HL-60 (cell line): ENCODE data around the gene ZACN.
"Not testable (repeated sequence)": the region's sequence is repeated elsewhere in the genome, so short reads cannot be mapped to it uniquely, and the experiment has no call there.

Experiments
- DNase-seq, 2 experiments: peaks; one replicate each; pipeline ENCODE4 v3.0.0-alpha.2; 2010 to 2020; ENCODE audit warnings: low read depth in 1 of 2, low spot score in 1 of 2
- H3K27ac ChIP-seq: fragments of 250-450 bp; sonication (Bioruptor Pico); replicated peaks from 2 replicates; pipeline ENCODE4 v1.5.1; 2020; ENCODE audit warnings: mild to moderate bottlenecking, moderate library complexity
- H3K27me3 ChIP-seq: fragments of 250-450 bp; sonication (Bioruptor Pico); 2 replicates; pipeline ENCODE4 v1.5.1; 2021; ENCODE audit warnings: mild to moderate bottlenecking, moderate library complexity; ENCODE audit not compliant: insufficient read depth, poor library complexity, severe bottlenecking
- H3K4me3 ChIP-seq: replicated peaks from 2 replicates; pipeline ENCODE4 v1.5.1; 2011; ENCODE audit warnings: mild to moderate bottlenecking, control low read depth, low read length; ENCODE audit not compliant: insufficient read depth
- GABPA ChIP-seq: IDR thresholded peaks from 2 replicates; pipeline ENCODE4 v1.6.1; 2012; ENCODE audit warnings: low read depth
- POLR2AphosphoS5 ChIP-seq: IDR thresholded peaks from 2 replicates; pipeline ENCODE4 v1.6.1; 2012; ENCODE audit warnings: low read depth
- SPI1 ChIP-seq: IDR thresholded peaks from 2 replicates; pipeline ENCODE4 v1.6.1; 2012; ENCODE audit warnings: low read depth, mild to moderate bottlenecking, borderline replicate concordance
- TF ChIP-seq, protein P1 (sequence below): IDR thresholded peaks from one replicate; pipeline ENCODE4 v1.5.1; 2011; ENCODE audit warnings: low read length, control low read depth, inconsistent platforms; ENCODE audit not compliant: insufficient read depth
- TF ChIP-seq, protein P2 (sequence below): IDR thresholded peaks from 2 replicates; pipeline ENCODE4 v1.6.1; 2012; ENCODE audit warnings: low read depth; ENCODE audit not compliant: insufficient replicate concordance

Gene ZACN

DNA sequence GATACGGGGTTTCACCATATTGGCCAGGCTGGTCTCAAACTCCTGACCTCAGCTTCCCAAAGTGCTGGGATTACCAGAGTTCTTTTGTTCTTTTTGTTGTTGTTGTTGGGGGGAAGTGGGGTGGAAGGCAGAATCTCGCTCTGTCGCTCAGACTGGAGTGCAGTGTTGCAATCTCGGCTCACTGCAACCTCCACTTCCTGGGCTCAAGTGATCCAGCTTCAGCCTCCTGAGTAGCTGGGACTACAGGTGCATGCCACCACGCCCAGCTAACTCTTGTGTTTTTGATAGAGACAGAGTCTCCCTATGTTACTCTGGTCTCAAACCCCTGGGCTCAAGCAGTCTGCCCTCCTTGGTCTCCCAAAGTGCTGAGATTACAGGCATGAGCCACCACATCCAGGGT is 612 bp upstream of the ZACN start:
- H3K27ac ChIP-seq, H3K4me3 ChIP-seq: not testable (repeated sequence)
- peak in 1 of 2 experiments; percentile 57 for DNase-seq
- H3K27me3 ChIP-seq: peaks cover 57% of the 10 kb centered on the region
- TF ChIP-seq SPI1: peak; percentile 55

DNA sequence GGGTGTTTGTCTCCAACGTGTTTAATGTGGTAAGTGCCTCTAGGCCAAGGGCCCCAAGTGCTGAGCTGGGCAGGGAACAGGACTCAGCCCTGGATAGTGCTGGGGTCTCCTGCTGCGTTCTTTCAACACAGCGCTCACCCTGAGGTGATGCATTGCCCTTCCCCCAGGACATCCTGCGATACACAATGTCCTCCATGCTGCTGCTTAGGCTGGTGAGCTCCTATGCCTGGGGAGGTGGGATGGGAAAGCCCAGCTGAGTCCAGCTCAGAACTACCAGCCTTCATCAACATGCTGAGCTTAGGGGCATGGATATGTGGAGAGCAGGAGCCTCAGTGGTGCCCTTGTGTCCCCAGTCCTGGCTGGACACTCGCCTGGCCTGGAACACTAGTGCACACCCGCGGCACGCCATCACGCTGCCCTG is 563 bp downstream of the ZACN start:
- Histone ChIP-seq H3K27ac (no peak overlapping the region), H3K27me3 (peaks cover 48% of the 10 kb centered on the region), H3K4me3 (no peak overlapping the region)
- DNase-seq: no peak
- peak; percentile 52; the same call in 1 of the 2 replicates for TF ChIP-seq POLR2AphosphoS5
- TF ChIP-seq, protein P1, sequence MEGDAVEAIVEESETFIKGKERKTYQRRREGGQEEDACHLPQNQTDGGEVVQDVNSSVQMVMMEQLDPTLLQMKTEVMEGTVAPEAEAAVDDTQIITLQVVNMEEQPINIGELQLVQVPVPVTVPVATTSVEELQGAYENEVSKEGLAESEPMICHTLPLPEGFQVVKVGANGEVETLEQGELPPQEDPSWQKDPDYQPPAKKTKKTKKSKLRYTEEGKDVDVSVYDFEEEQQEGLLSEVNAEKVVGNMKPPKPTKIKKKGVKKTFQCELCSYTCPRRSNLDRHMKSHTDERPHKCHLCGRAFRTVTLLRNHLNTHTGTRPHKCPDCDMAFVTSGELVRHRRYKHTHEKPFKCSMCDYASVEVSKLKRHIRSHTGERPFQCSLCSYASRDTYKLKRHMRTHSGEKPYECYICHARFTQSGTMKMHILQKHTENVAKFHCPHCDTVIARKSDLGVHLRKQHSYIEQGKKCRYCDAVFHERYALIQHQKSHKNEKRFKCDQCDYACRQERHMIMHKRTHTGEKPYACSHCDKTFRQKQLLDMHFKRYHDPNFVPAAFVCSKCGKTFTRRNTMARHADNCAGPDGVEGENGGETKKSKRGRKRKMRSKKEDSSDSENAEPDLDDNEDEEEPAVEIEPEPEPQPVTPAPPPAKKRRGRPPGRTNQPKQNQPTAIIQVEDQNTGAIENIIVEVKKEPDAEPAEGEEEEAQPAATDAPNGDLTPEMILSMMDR: no peak

DNA sequence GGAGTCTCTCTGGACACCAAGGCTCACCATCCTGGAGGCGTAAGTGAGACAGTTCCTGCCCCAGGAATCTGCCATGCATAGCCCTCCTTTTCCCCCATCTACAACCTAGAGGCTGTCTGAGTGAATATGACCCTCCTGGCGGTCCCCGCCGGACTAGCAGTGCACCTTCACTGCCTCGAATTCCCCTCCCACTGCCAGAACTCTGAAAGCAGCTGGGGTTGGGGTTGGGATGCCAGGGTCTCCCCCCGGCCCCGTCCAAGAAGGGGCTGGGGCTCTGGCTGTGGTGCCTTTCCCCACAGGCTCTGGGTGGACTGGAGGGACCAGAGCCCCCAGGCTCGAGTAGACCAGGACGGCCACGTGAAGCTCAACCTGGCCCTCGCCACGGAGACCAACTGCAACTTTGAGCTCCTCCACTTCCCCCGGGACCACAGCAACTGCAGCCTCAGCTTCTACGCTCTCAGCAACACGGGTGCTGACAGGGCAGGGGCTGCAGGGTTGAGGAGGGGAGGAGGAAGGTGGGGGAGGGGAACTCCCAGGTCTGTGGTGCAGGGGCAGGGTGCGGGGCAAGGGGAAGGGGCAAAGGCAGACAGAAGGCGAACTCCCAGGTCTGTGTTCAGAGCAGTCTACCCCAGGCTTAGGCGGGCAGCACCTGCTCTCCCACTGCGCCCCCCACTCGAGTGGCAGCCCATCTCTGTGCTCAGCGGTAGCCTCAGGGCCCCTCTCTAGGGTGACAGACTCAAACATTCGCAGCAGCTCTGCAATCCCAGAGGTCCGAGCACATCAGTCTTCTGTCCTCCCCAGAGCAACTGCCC is 1.2 kb downstream of the ZACN start:
- H3K27me3 ChIP-seq: peaks cover 42% of the 10 kb centered on the region
- TF ChIP-seq, protein P1: no peak
- no peak for TF ChIP-seq GABPA
- no peak; the same call in 1 of the 2 replicates for TF ChIP-seq POLR2AphosphoS5
- TF ChIP-seq, protein P2, sequence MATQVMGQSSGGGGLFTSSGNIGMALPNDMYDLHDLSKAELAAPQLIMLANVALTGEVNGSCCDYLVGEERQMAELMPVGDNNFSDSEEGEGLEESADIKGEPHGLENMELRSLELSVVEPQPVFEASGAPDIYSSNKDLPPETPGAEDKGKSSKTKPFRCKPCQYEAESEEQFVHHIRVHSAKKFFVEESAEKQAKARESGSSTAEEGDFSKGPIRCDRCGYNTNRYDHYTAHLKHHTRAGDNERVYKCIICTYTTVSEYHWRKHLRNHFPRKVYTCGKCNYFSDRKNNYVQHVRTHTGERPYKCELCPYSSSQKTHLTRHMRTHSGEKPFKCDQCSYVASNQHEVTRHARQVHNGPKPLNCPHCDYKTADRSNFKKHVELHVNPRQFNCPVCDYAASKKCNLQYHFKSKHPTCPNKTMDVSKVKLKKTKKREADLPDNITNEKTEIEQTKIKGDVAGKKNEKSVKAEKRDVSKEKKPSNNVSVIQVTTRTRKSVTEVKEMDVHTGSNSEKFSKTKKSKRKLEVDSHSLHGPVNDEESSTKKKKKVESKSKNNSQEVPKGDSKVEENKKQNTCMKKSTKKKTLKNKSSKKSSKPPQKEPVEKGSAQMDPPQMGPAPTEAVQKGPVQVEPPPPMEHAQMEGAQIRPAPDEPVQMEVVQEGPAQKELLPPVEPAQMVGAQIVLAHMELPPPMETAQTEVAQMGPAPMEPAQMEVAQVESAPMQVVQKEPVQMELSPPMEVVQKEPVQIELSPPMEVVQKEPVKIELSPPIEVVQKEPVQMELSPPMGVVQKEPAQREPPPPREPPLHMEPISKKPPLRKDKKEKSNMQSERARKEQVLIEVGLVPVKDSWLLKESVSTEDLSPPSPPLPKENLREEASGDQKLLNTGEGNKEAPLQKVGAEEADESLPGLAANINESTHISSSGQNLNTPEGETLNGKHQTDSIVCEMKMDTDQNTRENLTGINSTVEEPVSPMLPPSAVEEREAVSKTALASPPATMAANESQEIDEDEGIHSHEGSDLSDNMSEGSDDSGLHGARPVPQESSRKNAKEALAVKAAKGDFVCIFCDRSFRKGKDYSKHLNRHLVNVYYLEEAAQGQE: no peak
- no peak for TF ChIP-seq SPI1
- no peak for DNase-seq
- H3K27ac ChIP-seq: no peak overlapping the region
- H3K4me3 ChIP-seq: no peak overlapping the region

DNA sequence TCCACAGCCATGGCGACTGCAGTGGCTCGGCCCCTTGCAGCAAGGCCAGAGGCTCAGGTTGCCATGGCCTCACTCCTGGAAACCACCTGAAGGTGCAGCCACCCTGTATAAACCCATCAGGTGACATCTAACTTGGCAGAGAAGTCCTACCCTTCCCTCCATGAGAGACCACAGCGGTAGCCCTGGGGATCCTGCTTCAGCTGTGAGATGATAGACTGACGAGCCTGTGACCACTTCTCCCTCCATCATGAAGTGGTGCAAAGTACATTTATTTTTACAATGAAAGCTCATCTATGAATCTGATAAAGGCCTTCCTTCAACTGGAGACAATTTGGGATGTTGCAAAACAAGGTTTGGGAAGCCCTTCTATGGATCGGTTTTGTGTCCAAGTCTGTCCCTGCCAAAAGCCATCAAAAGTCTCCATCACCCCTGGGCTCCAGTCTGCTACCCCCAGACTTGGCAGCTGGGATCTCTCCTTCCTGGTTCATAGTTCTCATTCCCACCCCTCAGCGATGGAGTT is 1.8 kb downstream of the ZACN start:
- Histone ChIP-seq H3K27me3 (peaks cover 37% of the 10 kb centered on the region), H3K27ac (no peak overlapping the region), H3K4me3 (no peak overlapping the region)
- no peak for DNase-seq
- no peak for TF ChIP-seq GABPA
- TF ChIP-seq SPI1: no peak
- TF ChIP-seq, protein P1: no peak
- no peak for TF ChIP-seq POLR2AphosphoS5
- TF ChIP-seq, protein P2: no peak
